HG02642 (cell line): ENCODE measurements around the gene KDM7A.
A peak's percentile ranks its signal among the peaks of the same experiment; 100 is the strongest.

Experiments used
- ATAC-seq: cut with Tn5 transposase; IDR thresholded peaks from one replicate; pipeline ENCODE4 v1.9.1; 2021; ENCODE audit warnings: mild to moderate bottlenecking; ENCODE audit not compliant: unreplicated experiment, poor library complexity

The KDM7A gene, protein sequence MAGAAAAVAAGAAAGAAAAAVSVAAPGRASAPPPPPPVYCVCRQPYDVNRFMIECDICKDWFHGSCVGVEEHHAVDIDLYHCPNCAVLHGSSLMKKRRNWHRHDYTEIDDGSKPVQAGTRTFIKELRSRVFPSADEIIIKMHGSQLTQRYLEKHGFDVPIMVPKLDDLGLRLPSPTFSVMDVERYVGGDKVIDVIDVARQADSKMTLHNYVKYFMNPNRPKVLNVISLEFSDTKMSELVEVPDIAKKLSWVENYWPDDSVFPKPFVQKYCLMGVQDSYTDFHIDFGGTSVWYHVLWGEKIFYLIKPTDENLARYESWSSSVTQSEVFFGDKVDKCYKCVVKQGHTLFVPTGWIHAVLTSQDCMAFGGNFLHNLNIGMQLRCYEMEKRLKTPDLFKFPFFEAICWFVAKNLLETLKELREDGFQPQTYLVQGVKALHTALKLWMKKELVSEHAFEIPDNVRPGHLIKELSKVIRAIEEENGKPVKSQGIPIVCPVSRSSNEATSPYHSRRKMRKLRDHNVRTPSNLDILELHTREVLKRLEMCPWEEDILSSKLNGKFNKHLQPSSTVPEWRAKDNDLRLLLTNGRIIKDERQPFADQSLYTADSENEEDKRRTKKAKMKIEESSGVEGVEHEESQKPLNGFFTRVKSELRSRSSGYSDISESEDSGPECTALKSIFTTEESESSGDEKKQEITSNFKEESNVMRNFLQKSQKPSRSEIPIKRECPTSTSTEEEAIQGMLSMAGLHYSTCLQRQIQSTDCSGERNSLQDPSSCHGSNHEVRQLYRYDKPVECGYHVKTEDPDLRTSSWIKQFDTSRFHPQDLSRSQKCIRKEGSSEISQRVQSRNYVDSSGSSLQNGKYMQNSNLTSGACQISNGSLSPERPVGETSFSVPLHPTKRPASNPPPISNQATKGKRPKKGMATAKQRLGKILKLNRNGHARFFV

DNA sequence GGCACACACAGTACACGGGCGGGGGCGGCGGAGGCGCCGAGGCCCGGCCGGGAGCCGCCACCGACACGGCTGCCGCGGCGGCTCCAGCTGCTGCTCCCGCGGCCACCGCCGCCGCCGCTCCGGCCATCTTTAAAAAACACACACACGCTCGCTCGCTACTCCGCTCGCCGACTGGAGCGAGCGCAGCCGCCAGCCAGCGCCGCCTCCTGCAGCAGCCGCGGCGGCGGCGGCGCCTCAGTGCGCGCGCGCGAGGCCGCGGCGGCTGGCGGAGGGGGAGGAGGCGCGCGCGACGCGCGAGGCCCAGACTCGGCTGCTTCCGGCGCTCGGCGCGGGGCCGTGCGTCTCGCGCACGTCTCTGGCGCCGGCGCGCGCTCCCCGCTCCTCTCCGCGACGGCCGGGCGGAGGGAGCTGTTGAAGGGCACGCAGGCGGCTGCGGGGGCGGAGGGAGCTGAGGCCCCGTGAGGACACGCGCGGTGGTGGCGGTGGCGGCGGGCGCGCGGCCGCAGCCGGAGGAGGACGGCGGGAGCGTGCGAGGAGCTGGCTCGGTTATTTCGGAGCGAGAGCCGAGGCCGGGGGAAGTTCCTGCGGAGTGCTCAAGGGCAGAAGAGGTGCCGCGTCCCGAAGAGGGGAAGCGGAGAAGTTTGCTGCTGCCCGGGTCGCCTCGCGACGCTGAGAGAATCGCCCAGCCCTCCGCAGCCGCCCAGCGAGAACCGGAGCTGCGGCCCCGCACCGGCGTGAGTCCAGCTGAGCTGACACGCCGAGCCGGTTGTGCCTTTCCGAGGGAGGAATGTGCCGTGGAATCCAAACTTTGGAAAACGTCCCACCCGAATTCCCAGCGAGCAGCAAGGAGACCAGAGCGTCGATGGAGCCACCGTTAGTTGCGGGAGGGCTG is at the start of gene KDM7A:
KDM7A (minus strand) TSS at position 173 of the 892 bp plus-strand sequence; CDS start at position 127, 46 bp downstream.
- peak; percentile 72 for ATAC-seq

DNA sequence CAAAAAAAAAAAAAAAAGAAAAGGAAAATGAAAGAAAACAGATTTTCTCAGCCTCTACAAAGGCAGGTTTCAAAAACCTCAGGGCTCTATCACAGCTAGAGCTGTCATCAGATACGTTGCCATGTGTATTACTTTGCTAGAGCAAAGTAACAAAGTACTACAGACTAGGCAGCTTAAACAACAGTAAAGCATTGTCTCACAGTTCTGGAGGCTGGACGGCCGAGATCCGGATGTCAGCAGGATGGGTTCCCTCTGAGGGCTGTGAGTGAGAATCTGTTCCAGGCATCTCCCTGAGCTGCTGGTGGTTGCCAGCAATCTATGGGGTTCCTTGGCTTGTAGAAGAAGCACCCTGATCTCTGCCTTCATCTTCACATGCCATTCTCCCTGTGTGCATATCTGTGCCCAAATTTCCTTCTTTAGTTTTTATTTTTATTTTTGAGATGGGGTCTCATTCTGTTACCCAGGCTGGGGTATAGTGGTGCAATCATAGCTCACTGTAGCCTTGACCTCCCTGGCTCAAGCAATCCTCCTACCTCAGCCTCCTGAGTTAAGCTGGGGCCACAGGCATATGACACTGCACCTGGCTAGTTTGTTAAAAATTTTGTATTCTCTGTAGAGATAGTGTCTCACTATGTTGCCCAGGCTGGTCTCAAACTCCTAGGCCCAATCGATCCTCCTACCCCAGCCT is 48.9 kb upstream of the KDM7A start:
- no peak for ATAC-seq

DNA sequence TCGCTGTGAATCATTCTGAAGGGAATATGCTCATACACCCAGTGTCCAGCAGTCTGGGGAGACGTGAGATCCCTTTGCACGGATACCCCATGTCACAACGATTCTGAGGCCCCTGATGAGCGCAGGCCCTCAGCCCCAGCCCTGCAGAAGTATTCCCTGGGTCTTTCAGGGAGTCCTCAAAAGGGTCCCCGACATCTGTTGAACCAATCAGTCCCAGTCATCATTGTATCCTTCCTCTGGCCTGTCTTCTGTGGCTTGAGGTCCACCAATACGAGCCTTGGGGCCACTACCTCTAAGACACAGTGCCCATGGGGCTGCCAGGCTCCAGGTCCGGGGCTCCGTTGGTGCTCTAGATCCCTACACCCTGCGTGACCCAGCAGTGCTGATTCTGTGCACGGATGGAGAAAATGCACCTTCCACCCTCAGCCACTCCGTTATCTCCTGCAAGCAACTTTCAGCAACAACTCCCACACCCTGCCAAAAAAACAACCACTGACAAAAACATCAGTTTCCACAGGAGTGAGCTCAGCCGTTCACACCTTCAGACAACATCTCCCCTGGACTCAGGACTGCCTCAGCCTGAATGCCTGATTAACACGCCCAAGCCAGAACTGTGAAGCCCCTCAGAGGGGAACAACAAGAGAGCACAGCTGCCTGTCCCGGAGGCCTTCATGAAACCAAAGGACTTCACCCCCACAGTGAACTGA is 46.9 kb upstream of the KDM7A start:
- no peak for ATAC-seq

DNA sequence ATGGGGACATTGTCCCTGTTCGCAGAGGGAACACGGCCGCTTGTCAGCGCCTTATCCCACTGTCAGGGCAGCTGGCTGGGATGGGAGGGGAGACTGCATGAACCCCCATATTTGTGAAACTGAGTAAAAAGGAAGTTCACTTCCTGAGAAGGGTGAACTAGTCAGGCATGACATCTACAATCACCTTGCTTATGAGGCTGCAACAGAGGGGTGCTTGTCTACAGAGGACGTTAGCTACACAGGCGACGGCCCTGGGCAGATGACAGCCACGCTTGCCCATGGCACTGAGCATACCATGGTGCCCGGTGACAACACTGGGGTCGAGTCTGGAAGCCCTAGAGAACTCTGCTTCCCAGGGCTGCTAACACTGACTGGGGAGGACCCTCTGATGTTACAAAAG is 46.0 kb upstream of the KDM7A start:
- ATAC-seq = no peak

DNA sequence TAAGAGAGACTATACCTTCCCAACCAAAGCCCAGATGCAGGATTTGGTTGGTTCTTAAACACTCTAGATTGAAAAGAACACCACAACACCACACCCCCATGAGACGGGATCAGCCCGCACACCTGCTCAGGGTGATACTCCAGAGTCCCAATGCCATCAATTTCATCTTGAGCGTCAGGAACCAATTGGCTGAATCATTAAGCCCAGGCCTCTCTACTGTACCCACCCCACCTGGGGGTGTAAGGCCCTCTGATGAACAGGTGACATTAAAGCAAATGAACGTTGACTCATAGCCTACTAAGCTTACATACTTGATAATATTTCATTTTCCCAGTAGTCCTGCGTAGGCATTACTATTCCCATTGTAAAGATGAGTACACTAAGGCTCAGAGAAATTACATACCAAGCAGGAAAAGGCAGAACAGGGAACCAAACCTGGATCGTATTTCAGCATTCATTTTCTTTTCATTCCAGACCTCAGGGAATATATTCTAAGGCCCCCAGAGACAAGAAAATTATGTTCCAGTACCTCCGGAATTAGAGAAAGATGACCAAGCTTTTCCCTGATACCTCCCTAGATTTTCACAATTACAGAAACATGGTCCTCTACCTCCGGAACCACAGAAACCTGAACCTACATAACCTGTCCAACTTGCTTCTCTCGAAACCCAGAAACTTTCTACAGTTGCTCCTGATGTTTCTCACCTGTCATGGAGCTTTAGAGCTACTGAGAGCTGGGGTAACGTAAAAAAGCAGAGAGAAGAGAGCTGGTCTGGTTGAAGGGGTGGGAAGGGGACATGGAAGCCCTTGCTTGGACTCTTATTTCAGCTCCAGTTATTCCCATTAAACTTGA is 43.1 kb upstream of the KDM7A start:
- no peak for ATAC-seq

DNA sequence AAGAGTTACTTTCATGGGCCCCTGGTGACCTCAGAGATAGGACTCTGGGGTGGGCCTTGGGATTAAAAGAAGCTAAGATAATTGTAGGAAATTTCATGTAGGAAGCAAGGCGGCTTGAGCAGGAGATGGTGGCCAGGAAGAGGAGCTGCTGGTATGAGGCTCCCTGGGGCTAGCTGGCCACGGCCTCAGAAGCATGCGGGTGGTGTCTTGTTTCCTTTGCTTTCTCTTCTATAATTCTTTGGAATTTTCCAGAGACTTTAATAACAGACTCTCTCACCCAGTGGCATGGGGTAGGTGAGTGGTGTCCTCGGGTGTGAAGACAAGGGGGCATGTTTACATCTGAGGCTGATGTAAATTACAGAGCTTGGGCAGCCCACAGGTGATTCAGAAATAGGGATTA is 41.9 kb upstream of the KDM7A start:
- no peak for ATAC-seq

DNA sequence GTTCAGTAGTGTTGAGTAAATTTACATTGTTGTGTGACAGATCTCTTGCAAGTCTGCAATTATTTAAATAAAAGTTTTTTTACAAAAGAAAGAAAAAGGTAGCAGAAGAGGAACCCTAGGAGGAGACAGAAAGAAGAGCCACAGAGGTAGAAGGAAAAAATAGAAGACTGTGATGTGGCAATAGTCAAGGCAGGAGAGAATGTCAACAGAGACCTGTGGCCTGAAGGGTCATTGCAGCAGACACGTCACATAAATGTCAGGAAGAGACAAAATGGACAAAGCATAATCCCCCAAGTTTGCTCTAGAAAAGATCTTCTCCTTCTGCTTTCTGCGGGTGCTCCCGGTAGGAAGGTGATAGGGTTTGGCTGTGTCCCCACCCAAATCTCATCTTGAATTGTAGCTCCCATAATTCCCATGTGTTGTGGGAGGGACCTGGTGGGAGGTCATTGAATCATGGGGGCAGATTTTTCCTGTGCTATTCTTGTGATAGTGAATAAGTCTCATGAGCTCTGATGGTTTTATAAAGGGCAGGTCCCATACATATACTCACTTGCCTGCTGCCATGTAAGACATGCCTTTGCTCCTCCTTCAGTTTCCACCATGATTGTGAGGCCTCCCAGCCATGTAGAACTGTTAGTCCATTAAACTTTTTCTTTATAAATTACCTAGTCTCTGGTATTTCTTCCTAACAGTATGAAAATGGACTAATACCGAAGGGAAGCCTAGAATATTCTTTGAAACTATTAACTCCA is 41.1 kb upstream of the KDM7A start:
- ATAC-seq = no peak

DNA sequence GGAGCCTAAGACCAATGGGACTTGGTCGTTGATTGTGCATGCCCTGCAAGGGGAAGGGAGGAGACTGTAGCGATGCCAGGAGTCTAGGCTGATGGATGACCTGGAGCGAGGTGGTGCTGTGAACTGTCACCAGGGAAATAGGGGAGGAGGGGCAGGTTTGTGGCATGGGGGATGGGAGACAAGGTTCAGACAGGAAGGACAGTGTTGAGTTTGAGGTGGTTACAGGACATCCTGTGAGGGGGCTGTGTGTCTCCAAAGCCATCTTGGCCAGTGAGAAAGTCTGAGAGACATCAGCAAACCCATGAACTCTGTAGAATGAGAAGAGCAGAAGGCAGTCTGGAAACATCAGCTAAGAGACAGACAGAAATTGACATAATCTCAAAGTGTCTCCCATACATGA is 38.5 kb upstream of the KDM7A start:
- no peak for ATAC-seq

DNA sequence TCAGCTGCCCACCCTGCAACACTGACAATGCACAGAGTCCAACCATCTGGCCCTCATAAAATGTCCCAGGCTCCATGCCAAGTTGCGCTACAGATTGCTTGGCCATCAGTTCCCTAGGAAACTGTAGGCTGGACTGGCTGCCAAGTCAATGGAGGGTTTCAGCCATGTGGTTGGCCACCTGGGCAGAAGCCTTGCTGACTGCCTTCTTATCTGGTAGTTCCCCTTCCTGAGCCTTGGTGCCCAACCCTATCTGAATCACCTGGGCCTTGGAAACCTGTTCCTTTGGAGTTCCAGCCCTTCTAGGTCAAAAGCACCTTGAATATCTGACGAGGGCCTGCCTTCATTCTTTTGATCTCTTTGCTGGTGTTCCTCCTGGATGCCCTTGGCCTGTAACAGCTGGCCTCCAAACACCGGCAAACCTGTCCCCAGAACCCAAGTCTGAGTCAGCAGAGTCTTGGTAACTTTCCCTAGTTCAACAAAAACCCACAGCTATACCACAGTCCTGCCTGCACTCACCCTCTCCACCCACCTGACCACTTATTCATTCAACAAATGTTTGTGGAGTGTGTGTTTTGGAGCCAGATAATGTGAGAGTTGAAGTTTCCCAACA is 37.4 kb upstream of the KDM7A start:
- ATAC-seq = peak; percentile 35

DNA sequence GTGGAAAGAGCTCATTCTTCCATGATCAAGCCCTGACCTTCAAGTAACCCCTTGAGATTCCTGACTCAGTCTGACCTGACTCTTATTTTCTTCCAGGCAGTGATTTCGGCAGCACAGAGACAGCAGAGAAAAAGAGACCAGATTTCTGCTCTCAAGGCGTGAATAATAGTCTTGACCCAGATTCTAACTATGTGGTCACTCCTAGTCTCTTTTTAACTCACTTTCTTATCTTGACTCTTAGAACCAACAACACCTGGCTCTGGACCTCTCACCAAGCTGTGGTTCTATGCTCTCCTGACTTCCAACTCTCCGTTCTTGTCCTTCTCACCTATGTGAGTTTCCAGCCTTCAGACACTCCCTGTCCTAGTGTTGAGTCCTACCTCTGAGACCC is 36.9 kb upstream of the KDM7A start:
- no peak for ATAC-seq

DNA sequence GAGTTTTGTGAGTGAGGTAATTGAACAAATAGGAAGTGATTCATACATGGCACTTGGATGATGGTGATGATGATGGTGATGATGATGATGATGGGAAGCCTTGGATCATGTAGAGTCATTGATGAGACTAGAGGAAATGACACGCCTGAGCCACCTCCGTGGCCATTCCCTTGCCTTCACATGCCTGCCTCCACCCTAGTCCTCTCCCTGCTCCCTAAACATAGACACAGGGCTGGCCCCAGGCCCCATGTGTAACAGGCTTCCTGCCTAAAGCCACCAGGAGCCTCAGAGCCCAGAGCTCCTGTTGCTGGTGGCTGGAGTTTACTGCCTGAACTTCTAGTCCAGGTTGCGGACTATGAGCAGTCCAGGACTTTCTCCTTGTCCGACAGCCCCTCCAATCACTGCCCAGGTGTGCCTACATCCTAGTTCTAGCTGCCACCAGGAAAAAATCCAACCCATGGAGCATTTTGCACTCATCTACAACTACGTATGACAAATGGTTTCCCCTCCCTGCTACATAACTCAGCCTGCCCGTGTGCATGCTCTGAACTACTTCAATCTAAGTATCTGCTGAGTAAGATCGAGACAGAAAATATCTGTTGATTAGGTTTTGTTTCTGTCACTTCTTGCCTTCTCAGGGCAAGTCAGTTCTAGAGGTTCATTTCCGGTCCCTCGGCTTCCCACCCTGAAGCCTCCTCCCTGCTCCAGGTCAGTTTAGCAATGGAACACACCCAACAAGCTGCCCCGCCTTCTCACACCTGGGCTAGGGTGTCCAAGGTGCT is 35.5 kb upstream of the KDM7A start:
- ATAC-seq = peak; percentile 48

DNA sequence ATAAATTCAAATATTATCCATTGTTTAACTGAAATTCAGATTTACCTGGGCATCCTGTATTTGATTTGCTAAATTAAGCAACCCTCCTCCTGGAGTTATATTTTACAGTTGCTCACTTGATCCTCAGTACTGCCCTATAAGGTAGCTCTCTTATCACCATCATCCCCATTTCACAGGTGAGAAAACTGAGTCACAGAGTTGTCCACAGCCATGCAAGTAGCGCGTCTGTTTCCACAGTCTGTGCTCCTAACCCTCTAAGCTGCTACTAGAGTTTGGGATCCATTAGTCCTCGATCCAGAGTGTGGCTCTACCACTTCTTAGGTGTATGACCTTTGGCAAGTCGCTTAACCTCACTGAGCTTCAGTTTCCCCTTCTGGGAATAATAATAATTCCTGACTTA is 34.9 kb upstream of the KDM7A start:
- no peak for ATAC-seq

DNA sequence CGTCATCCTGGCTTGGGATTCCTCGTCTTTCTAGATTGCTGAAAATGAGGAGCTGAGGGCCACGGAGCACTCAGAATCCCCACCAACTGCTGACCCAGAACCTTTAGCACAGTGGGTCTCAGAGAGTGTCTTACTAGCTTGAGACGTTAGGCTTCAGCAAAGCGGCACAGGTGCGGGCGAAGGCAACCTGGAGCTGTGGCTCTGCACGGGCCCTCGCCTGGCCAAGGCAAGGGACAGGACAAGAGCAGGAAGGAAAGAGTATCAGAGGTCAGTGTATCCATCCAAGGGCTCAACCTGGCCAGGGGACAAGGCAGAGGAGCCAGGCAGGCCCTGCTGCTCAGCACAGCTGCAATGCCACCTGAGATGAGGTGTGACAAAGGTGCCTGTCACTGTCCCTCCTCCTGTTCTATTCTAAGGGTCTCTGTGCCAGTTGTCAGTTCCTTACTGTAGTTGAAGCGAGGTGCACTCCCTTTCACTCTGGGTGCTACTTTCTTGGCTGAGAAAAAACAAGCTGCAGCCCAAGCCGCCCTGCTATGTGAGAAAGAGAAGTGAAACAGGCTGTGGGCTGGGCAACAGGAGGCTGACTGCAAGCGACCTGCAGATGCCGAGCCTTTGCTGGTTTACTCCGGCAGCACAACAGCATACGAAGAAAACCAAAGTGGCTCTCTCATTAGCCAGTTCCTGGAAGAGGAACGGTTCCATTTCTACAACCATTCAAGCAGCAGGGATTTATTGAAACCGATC is 33.3 kb upstream of the KDM7A start:
- ATAC-seq = peak; percentile 93

DNA sequence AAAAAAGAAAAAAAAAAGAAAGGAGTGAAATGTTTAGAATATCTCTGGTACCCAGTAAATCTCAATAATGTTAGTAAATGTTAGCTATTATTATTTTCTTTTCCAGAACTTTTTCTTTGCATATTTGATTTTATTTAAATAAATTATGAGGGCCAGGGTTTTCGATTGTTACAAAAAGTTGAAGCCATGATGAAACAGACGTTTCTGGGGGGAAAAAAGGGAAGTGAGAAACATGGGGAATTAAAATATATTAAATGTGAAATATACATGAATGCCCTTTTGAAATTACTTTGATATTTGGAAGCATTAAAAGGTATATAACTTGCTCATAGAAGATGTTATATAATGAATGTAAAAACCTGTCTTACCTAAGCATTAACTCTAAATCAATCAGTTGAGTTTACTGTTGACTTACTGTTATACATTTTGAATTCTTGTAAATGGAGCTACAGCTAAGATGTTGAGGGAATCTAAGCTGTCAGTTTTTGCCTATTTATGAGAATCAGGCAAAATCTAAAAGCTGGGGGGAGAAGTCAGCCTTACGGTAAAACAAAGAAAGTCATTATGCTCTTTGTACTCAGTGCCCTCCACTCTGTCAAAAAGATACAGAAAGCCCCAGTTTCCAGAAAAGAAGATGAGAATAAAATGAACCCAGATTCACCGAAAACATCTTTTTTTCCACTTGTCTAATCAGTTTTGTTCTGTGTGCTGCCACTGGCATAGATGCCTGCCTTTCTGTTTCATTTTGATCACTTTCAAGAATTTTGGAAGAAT is 30.0 kb upstream of the KDM7A start:
- ATAC-seq = no peak

DNA sequence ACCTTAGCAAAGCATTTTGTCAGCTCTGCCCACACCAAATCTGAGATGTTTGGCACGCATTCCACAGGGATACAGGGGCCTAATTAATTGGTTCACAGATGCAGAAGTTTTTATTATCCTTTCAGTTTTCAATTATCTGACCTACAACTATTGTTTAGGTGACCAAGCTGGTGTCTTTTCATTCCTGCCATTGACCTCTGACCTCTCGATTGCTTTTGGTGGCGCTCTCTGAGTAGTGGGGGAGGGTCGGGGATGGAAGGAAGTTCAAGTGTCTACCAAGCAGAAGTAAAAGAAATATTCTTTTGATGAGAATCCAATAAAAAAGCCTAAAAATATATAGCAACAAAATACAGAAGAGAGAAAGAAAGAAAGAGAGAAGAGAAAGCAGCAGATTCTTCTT is 28.8 kb upstream of the KDM7A start:
- ATAC-seq = no peak
